HG03159 (cell line): ENCODE measurements around the gene PIAS1.

ENCODE experiments used
- ATAC-seq: cut with Tn5 transposase; IDR thresholded peaks from one replicate; pipeline ENCODE4 v1.9.1; 2021; ENCODE audit warnings: mild to moderate bottlenecking, moderate library complexity; ENCODE audit not compliant: unreplicated experiment

The PIAS1 gene

GRCh38 chr15:68175526-68175925 lies 121.4 kb downstream of the PIAS1 start:
- ATAC-seq: no peak

- no peak for ATAC-seq
Measured at GRCh38 chr15:68176601-68177000, 122.5 kb downstream of the PIAS1 start.

- ATAC-seq: no peak
Measured at GRCh38 chr15:68177742-68178141, 123.6 kb downstream of the PIAS1 start.

GRCh38 chr15:68183616-68184315 lies 129.7 kb downstream of the PIAS1 start:
- no peak for ATAC-seq

GRCh38 chr15:68184616-68185480 lies 130.7 kb downstream of the PIAS1 start:
- ATAC-seq: no peak

- ATAC-seq: no peak
Measured at GRCh38 chr15:68186671-68187397, 132.7 kb downstream of the PIAS1 start.

- ATAC-seq: no peak
Measured at GRCh38 chr15:68187559-68187958, 133.4 kb downstream of the PIAS1 start.

- no peak for ATAC-seq
Measured at GRCh38 chr15:68188647-68189046, 134.5 kb downstream of the PIAS1 start.

GRCh38 chr15:68190048-68190447 lies 135.9 kb downstream of the PIAS1 start:
- ATAC-seq: no peak

GRCh38 chr15:68191555-68191954 lies 137.4 kb downstream of the PIAS1 start:
- no peak for ATAC-seq

- no peak for ATAC-seq
Measured at GRCh38 chr15:68192117-68192516, 138.0 kb downstream of the PIAS1 start.

- no peak for ATAC-seq
Measured at GRCh38 chr15:68192804-68193486, 138.8 kb downstream of the PIAS1 start.

- no peak for ATAC-seq
Measured at GRCh38 chr15:68195336-68196112, 141.4 kb downstream of the PIAS1 start.

- no peak for ATAC-seq
Measured at GRCh38 chr15:68196445-68197169, 142.5 kb downstream of the PIAS1 start.

GRCh38 chr15:68197170-68197492 lies 143.0 kb downstream of the PIAS1 start:
- no peak for ATAC-seq

GRCh38 chr15:68197661-68198437 lies 143.7 kb downstream of the PIAS1 start:
- no peak for ATAC-seq

- ATAC-seq: no peak
Measured at GRCh38 chr15:68199340-68199739, 145.2 kb downstream of the PIAS1 start.

GRCh38 chr15:68200016-68200861 lies 146.1 kb downstream of the PIAS1 start:
- no peak for ATAC-seq
